Spleen (tissue), 7 donors: Measurements from ENCODE around the gene TPM1.

Experiments
- CTCF ChIP-seq, 11 experiments: fragments of 200-600 bp in 7 of 11; fragments of 450-650 bp in 4 of 11; sonication (generic) in 4 of 11; IDR thresholded peaks in 8 of 11; conservative IDR thresholded peaks in 3 of 11; 1 replicate in 7 of 11; 2 replicates in 4 of 11; pipeline versions ENCODE4 v1.4.0 to v1.8.0; 2016 to 2021; ENCODE audit warnings: antibody characterized with exemption in 11 of 11, inconsistent platforms in 4 of 11, mild to moderate bottlenecking in 1 of 11
- POLR2A ChIP-seq, 3 donors: fragments of 450-650 bp; IDR thresholded peaks; one replicate each; pipeline ENCODE4 v1.5.1; 2017; ENCODE audit warnings: antibody characterized with exemption in 3 of 3, mild to moderate bottlenecking in 1 of 3
- donor health status: DM: no; HTN: no; CAD: no; lungs with moderate emphysema.
- donor health status: DM: no; HTN: no; CAD: no.
- donor health status: DM: no; HTN: no; CAD: no.

DNA sequence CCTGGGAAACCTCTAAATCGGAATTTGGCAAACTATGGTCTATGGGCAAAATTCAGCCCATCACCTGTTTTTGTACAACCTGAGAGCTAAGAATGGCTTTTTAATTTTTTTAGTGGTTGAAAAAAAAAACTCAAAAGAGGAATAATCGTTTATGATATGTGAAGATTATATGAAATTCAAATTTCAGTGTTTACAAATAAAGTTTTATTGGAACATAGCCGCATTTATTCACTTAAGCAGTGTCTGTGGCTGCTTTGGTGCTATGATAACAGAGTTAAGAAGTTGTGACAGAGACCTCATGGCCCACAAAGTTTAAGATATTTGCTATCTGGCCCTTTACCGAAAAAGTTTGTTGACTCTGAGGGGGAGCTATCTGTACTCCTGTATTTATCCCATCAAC is 42.7 kb downstream of the TPM1 start:
- TF ChIP-seq CTCF (IDR thresholded peaks at IDR 0.05 in 8 of 11, conservative IDR thresholded peaks at IDR 0.05 in 3 of 11) (no peak), POLR2A (IDR thresholded peaks at IDR 0.05) (no peak)
